C4-2B (cell line): Measurements from ENCODE around the gene PPM1N.

ENCODE experiments used
- H3K27ac ChIP-seq: fragments of 450-650 bp; 2 replicates; pipeline ENCODE4 v1.5.1; 2017
- ZFX ChIP-seq: fragments of 450-650 bp; IDR thresholded peaks from 2 replicates; pipeline ENCODE4 v1.6.1; 2017
- TF ChIP-seq, protein P1 (sequence below): fragments of 450-650 bp; conservative IDR thresholded peaks from 2 replicates; pipeline ENCODE4 v1.5.1; 2017; ENCODE audit warnings: mild to moderate bottlenecking

PPM1N gene

DNA sequence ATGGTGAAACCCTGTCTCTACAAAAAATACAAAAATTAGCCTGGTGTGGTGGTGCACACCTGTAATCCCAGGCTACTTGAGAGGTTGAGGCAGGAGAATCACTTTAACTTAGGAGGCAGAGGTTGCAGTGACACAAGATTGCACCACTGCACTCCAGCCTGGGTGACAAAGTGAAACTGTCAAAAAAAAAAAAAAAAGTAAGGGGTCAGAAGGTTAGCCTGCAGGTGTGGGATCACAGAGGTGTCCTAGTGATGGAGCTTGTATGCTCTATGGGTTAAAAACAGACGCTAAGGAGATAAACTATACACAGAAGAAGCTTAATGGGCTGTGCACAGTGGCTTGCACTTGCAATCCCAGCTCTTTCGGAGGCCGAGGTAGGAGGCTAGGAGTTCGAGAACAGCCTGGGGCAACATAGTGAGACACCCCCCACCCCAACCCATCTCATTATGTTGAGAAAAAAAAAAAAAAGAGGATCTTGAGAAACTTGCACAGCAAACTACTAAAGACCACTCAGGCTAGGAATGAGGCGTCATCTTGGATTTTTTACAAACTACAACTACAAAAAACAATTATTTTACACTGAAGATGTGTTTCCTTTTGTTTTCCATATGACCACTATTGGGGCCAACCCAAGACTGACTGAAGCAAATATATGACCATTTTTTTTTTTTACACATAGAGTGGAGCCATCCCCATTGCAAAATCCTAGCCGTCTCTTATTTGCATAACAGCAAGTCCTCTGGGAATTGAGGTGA is 22.5 kb upstream of the PPM1N start:
- TF ChIP-seq ZFX, result no peak
- TF ChIP-seq, protein P1, sequence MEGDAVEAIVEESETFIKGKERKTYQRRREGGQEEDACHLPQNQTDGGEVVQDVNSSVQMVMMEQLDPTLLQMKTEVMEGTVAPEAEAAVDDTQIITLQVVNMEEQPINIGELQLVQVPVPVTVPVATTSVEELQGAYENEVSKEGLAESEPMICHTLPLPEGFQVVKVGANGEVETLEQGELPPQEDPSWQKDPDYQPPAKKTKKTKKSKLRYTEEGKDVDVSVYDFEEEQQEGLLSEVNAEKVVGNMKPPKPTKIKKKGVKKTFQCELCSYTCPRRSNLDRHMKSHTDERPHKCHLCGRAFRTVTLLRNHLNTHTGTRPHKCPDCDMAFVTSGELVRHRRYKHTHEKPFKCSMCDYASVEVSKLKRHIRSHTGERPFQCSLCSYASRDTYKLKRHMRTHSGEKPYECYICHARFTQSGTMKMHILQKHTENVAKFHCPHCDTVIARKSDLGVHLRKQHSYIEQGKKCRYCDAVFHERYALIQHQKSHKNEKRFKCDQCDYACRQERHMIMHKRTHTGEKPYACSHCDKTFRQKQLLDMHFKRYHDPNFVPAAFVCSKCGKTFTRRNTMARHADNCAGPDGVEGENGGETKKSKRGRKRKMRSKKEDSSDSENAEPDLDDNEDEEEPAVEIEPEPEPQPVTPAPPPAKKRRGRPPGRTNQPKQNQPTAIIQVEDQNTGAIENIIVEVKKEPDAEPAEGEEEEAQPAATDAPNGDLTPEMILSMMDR, result no peak
- H3K27ac ChIP-seq, result no peak overlapping the region

DNA sequence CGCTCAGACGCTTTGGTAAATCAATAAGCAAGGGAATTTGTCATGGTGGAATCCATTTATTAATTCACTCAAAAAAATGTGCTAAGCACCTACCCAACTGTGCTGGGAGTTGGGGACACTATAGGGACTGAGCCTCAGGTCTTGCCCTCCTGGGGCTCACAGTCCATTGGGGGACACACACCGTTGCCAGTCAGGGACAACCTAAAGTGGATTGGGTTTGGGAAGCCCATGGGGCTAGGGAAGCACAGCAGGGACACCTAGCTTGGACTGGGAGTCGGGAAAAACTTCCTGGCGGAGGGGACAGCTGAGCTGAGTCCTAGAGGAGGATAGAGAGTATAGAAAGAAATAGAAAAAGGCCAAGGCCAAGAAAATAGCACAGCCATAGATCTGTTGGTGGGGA is 21.9 kb upstream of the PPM1N start:
- H3K27ac ChIP-seq, result no peak overlapping the region
- TF ChIP-seq, protein P1, result no peak
- TF ChIP-seq ZFX, result no peak

DNA sequence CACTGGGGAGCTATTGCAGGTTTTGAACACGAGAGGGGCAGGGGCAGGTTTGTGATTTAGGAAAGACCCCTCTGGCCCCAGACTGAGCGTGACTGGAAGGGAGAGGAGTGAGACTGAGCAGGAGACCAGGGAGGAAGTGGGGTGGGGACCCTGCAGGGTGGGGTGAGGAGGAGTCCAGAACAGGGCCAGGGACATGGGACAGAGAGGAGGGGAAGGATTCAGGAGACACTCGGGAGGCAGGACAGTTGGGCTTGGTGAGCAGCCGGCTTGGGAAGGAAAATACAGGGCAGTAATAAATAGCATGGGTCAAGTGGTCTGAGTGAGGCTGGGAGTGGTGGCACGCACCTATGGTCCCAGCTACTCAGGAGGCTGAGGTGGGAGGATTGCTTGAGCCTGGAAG is 21.1 kb upstream of the PPM1N start:
- H3K27ac ChIP-seq, result no peak overlapping the region

DNA sequence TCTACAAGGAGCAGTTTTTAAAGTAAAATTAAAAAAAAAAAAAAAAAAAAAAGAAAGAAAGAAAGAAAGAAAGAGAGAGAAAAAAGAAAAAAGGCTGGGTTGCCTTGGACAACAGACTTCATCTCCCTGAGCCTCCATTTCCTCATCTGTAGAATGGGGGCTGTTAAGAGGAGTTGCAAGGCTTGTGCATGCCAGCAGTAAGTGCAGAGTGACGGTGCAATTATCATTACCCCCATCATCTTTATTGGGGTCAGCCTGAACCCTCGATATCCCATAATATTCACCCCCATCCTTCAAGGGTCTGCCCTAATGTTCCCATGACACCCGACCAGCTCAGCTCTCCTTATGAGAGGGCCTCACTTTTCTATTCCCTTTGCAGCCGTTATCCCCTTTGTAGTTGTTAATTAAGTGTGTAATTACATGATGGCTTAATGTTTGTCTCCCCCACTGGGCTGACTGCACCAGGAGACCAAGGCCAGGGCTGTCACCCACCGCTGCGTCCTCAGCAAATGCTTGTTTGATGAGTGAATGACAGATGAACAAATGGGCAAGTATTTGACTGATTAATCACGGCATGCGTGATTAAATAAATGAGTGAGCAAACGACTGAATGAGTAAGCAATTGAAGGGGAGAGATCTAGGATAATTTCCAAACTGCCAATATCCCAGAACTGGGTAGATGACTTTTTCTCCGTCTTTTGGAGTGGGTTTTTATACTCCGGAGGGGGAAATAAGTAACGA is 20.4 kb upstream of the PPM1N start:
- H3K27ac ChIP-seq, result peak overlapping the region; percentile 76
- TF ChIP-seq, protein P1, result no peak
- no peak for TF ChIP-seq ZFX

More for the DNA sequence above, 21.1 kb upstream of the PPM1N start:
- TF ChIP-seq, protein P1, result no peak
- TF ChIP-seq ZFX, result no peak

DNA sequence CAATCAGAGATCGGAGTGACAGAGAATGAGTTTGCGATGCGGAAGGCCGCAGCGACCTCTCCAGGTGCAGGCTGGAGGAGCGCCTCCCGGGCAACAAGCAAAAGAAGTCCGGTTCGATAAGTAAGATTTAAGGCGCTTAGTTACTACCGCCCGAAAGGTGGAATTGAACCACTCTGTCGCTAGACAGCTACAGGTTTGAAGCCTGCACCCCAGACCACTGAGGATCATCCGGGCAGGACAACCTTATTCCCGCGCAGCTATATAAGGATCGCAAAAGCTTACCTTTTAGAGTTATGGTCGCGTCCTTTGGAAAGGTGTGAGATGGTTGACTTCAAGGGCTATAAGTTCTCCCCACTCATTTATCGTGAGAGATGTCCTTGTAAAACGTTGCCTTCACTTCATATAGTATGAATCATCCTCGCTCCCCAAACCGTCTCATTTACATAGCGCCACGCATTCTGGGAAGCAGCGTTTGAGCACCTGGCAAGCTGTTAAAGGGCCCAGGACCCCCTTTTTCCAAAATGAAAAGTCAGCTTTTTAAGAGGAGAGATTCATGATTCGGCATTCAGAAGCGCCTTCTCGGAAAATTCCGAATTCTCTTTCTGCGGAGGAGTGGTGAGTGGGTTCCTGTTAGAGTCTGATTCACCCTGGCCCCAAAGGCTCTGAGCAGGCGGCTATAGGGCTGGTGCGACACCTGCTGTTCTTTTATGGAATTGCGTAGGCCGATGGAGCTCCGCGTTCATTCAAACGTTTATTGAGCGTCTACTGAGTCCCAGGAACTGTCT is 19.6 kb upstream of the PPM1N start:
- peak overlapping the region; percentile 76 for H3K27ac ChIP-seq
- TF ChIP-seq, protein P1, result peak; percentile 83
- TF ChIP-seq ZFX, result no peak

DNA sequence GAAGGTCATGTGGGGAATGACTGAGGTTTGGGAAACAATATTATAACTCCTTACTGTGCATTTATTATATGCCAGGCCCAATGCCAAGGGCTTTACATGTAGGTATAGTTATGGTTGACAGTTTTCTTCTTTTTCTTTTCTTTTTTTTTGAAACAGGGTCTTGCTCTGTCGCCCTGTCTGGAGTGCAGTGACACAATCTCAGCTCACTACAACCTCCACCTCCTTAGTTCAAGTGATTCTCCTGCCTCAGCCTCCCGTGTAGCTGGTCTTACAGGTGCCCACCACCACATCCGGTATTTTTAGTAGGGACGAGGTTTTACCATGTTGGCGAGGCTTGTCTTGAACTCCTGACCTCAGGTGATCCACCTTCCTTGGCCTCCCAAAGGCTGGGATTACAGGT is 15.2 kb upstream of the PPM1N start:
- TF ChIP-seq ZFX, result no peak
- TF ChIP-seq, protein P1, result no peak
- no peak overlapping the region for H3K27ac ChIP-seq
